ENCODE data around the gene AP1B1. TPM values are rescaled to one million over a fixed set of nuclear protein-coding genes. Genes with fewer than 3 reads are reported as not detected.

AP1B1 gene
- total RNA-seq (2022; extraction: Qiagen RNA extraction): 24.6 to 27.6 TPM (median 26.2 TPM) in 5 replicates

GRCh38 chr22:29387921-29388758, at the start of gene AP1B1:
AP1B1 (minus strand) TSS chr22:29388570; CDS start chr22:29367243, 21,327 bp downstream.

GRCh38 chr22:29315286-29316140, 72.9 kb downstream of the AP1B1 start, which contains the start of gene RASL10A:
RASL10A (minus strand) TSS chr22:29315697; CDS start chr22:29315246, 451 bp downstream.

GRCh38 chr22:29306175-29306834, 82.1 kb downstream of the AP1B1 start, which contains the start of gene GAS2L1:
GAS2L1 (plus strand) TSS chr22:29306650; CDS start chr22:29308106, 1,456 bp downstream.

Other genes with a start within 250 kb of the AP1B1 start
- 0.15 to 0.61 TPM (median 0.48 TPM) in 5 replicates for gene EMID1, start 182.7 kb downstream of the AP1B1 start, total RNA-seq (2022; extraction: Qiagen RNA extraction)
- gene RHBDD3, start 120.6 kb downstream of the AP1B1 start, total RNA-seq (2022; extraction: Qiagen RNA extraction): 20.6 to 28.9 TPM (median 26.2 TPM) in 5 replicates
- gene EWSR1, start 120.3 kb downstream of the AP1B1 start, total RNA-seq (2022; extraction: Qiagen RNA extraction): 204 to 246 TPM (median 207 TPM) in 5 replicates
- gene GAS2L1, start 81.9 kb downstream of the AP1B1 start, total RNA-seq (2022; extraction: Qiagen RNA extraction): 26.7 to 39.7 TPM (median 33.8 TPM) in 5 replicates
- 0.17 to 0.38 TPM (median 0.25 TPM) in 5 replicates for gene RASL10A, start 72.9 kb downstream of the AP1B1 start, total RNA-seq (2022; extraction: Qiagen RNA extraction)
- gene RFPL1, start 50.0 kb upstream of the AP1B1 start, total RNA-seq (2022; extraction: Qiagen RNA extraction): not detected in 5 replicates
- gene NEFH, start 91.6 kb upstream of the AP1B1 start, total RNA-seq (2022; extraction: Qiagen RNA extraction): 0.09 to 0.16 TPM (median 0.09 TPM) in 5 replicates
- 27.0 to 31.6 TPM (median 31.1 TPM) in 5 replicates for gene THOC5, start 165.2 kb upstream of the AP1B1 start, total RNA-seq (2022; extraction: Qiagen RNA extraction)
- gene NIPSNAP1, start 192.5 kb upstream of the AP1B1 start, total RNA-seq (2022; extraction: Qiagen RNA extraction): 56.9 to 62.8 TPM (median 60.2 TPM) in 5 replicates
- 11.7 to 17.0 TPM (median 14.3 TPM) in 5 replicates for gene NF2, start 215.1 kb upstream of the AP1B1 start, total RNA-seq (2022; extraction: Qiagen RNA extraction)